Keratinocyte (primary cell): ENCODE measurements around the gene SSR3. TPM values are rescaled to one million over a fixed set of nuclear protein-coding genes. Genes with fewer than 3 reads are reported as not detected.

Source experiments
- DNase-seq: peaks from one replicate; pipeline ENCODE4 v3.0.0-alpha.2; 2011; ENCODE audit warnings: low read depth, missing footprints, low spot score
- FAIRE-seq: peaks from 2 replicates; lab custom pipeline; 2011; peaks lifted over from hg19 to GRCh38; lab: Jason Lieb, UNC
- H2AFZ ChIP-seq: 2 replicates; pipeline ENCODE4 v1.6.0; 2012; ENCODE audit warnings: low read length, control low read depth, inconsistent platforms; ENCODE audit not compliant: control insufficient read depth
- H3K27ac ChIP-seq: 2 replicates; pipeline ENCODE4 v1.5.1; 2011; ENCODE audit warnings: low read length; ENCODE audit not compliant: control insufficient read depth, insufficient read depth
- H3K27me3 ChIP-seq: 3 replicates; pipeline ENCODE4 v1.6.0; 2011; ENCODE audit warnings: low read length; ENCODE audit not compliant: control insufficient read depth, insufficient read depth; ENCODE audit errors: extremely low read depth
- H3K36me3 ChIP-seq, 2 experiments: 2 replicates in 1 of 2; 3 replicates in 1 of 2; pipeline ENCODE4 v1.5.1; 2011; ENCODE audit warnings: low read length in 2 of 2, mild to moderate bottlenecking in 1 of 2; ENCODE audit not compliant: control insufficient read depth in 2 of 2, insufficient read depth in 2 of 2; ENCODE audit errors: extremely low read depth in 1 of 2
- H3K4me1 ChIP-seq: 3 replicates; pipeline ENCODE4 v1.5.1; 2011; ENCODE audit warnings: low read length; ENCODE audit not compliant: control insufficient read depth, insufficient read depth; ENCODE audit errors: extremely low read depth
- H3K4me2 ChIP-seq: 3 replicates; pipeline ENCODE4 v1.6.0; 2011; ENCODE audit warnings: low read depth, low read length; ENCODE audit not compliant: control insufficient read depth, insufficient read depth; ENCODE audit errors: extremely low read depth
- H3K4me3 ChIP-seq, 3 experiments: fragments of 200-600 bp in 1 of 3; sonication (generic) in 1 of 3; 2 replicates in 2 of 3; 3 replicates in 1 of 3; pipeline ENCODE4 v1.5.1; 2011 to 2016; ENCODE audit warnings: low read length in 3 of 3, mild to moderate bottlenecking in 3 of 3, control low read depth in 2 of 3, inconsistent platforms in 1 of 3, low read depth in 1 of 3, mixed read lengths in 1 of 3, mixed run types in 1 of 3, moderate library complexity in 1 of 3; ENCODE audit not compliant: control insufficient read depth in 2 of 3, insufficient read depth in 2 of 3; ENCODE audit errors: extremely low read depth in 1 of 3
- H3K79me2 ChIP-seq: 2 replicates; pipeline ENCODE4 v1.6.0; 2012; ENCODE audit warnings: low read length; ENCODE audit not compliant: control insufficient read depth, insufficient read depth
- H3K9ac ChIP-seq: 3 replicates; pipeline ENCODE4 v1.6.0; 2011; ENCODE audit warnings: low read length; ENCODE audit not compliant: control insufficient read depth, insufficient read depth; ENCODE audit errors: extremely low read depth
- H3K9me1 ChIP-seq: 3 replicates; pipeline ENCODE4 v1.6.0; 2011; ENCODE audit warnings: low read length; ENCODE audit not compliant: control insufficient read depth, insufficient read depth; ENCODE audit errors: extremely low read depth
- H3K9me3 ChIP-seq: 2 replicates; pipeline ENCODE4 v1.5.1; 2012; ENCODE audit warnings: low read depth, low read length; ENCODE audit not compliant: control insufficient read depth
- H4K20me1 ChIP-seq: 3 replicates; pipeline ENCODE4 v1.6.0; 2011; ENCODE audit warnings: low read length; ENCODE audit not compliant: control insufficient read depth, insufficient read depth; ENCODE audit errors: extremely low read depth
- EZH2 ChIP-seq: IDR thresholded peaks from one replicate; pipeline ENCODE4 v1.6.1; 2012; ENCODE audit warnings: inconsistent platforms, mild to moderate bottlenecking, low read length, moderate library complexity
- dilution Hi-C: fragments of 300-500 bp; cut with MboI; formaldehyde crosslinking; loops from one replicate; pipeline ENCODE4 v1.7.0; 2020; ENCODE audit warnings: low sequenced_read_pairs; ENCODE audit not compliant: extremely low pct_ligation_motif_present
- polyA plus RNA-seq, 5 experiments: library from polyadenylated mRNA; depleted of rRNA in 3 of 5; stranded (reverse) in 3 of 5; stranded (forward) in 1 of 5; unstranded in 1 of 5; fragments of >200 nt; gene quantifications; 1 replicate in 1 of 5; 2 replicates in 3 of 5; 3 replicates in 1 of 5; pipeline versions ENCODE4 v1.2.1 to v1.2.3, GENCODE V29; 2011 to 2012; ENCODE audit warnings: missing spikeins in 2 of 5, low read depth in 1 of 5, low replicate concordance in 1 of 5
- TF ChIP-seq, protein P1 (sequence below), 3 experiments: IDR thresholded peaks in 1 of 3; conservative IDR thresholded peaks in 1 of 3; optimal IDR thresholded peaks in 1 of 3; 2 replicates in 2 of 3; 3 replicates in 1 of 3; pipeline versions ENCODE3 to v1.5.1; 2011; ENCODE audit warnings: low read length in 3 of 3, mild to moderate bottlenecking in 3 of 3, moderate library complexity in 2 of 3, control low read depth in 1 of 3, inconsistent platforms in 1 of 3; ENCODE audit not compliant: insufficient read depth in 2 of 3; ENCODE audit errors: extremely low read depth in 1 of 3

Gene SSR3
- polyA plus RNA-seq, 1 donor (not counting 4 experiments of a cell fraction or from before 2014, with no cell fraction given), result 378 TPM

DNA sequence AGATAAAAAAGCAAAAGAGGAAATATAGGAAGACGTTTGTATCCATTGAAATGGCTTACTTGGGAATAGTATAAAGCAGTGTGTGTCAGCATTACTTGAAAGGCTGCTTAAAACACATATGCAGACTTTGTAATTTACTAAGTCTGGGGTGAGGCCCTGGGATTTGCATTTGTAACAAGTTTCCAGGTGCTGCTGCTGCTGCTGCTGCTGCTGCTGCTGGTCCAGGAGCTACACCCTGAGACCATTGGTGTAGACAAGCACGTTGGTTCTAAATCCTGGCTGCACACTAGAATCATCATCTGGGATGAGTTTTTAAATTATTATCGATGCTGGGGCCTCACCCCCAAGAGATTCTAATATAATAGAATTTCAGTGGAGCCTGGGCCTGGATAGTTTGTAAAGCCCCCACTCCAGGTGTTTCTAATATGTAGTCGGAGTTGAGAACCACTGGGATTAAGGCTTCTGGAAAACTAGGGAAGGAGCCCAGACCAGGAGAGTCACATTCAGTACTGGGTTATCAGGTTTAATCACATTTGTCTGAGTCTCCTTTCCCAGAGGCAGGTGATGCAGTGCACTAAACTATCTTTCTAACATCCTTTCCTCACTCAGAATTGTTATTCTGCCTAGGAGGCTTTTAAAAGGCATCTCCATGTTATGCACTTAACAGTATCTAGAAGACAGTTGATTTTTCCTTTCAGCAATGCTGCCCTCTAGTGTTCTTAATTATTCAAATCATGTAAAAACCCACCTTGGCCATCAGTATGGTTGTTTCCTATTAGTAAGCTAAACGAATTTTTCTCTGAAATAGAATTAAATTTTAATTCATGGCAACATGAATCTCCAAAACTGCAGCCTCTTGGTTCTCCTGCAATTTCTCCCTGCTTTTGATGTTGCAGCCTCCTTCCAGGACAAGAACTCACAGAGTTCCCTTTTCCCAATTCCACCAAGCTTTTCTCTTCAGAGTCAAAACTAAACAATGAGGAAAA, 45.4 kb downstream of the SSR3 start:
- Histone ChIP-seq H3K4me3 (no peak overlapping the region), H3K9me3 (no peaks in the 10 kb centered on the region), H3K9me1 (no peaks in the 10 kb centered on the region), H2AFZ (no peak overlapping the region), H3K79me2 (no peaks in the 10 kb centered on the region), H4K20me1 (no peaks in the 10 kb centered on the region), H3K4me1 (no peaks in the 10 kb centered on the region), H3K27me3 (no peaks in the 10 kb centered on the region), H3K4me2 (no peak overlapping the region), H3K27ac (no peak overlapping the region), H3K36me3 (no peaks in the 10 kb centered on the region), H3K9ac (no peak overlapping the region)
- DNase-seq (no peak), FAIRE-seq (no peak)
- dilution Hi-C loops, result loop anchor here (25.0 kb wide), 2 partner anchors 347 to 497 kb away; no protein-coding TSS in a partner anchor
- no peak for TF ChIP-seq EZH2
- TF ChIP-seq, protein P1, sequence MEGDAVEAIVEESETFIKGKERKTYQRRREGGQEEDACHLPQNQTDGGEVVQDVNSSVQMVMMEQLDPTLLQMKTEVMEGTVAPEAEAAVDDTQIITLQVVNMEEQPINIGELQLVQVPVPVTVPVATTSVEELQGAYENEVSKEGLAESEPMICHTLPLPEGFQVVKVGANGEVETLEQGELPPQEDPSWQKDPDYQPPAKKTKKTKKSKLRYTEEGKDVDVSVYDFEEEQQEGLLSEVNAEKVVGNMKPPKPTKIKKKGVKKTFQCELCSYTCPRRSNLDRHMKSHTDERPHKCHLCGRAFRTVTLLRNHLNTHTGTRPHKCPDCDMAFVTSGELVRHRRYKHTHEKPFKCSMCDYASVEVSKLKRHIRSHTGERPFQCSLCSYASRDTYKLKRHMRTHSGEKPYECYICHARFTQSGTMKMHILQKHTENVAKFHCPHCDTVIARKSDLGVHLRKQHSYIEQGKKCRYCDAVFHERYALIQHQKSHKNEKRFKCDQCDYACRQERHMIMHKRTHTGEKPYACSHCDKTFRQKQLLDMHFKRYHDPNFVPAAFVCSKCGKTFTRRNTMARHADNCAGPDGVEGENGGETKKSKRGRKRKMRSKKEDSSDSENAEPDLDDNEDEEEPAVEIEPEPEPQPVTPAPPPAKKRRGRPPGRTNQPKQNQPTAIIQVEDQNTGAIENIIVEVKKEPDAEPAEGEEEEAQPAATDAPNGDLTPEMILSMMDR (optimal IDR thresholded peaks at IDR 0.05 in 1 of 3, IDR thresholded peaks at IDR 0.05 in 1 of 3, conservative IDR thresholded peaks at IDR 0.05 in 1 of 3; ENCODE audit: extremely low read depth in 1 of 3, insufficient read depth in 2 of 3, low read length in 3 of 3), result peak in 2 of 3 experiments; percentile 31 to 39

DNA sequence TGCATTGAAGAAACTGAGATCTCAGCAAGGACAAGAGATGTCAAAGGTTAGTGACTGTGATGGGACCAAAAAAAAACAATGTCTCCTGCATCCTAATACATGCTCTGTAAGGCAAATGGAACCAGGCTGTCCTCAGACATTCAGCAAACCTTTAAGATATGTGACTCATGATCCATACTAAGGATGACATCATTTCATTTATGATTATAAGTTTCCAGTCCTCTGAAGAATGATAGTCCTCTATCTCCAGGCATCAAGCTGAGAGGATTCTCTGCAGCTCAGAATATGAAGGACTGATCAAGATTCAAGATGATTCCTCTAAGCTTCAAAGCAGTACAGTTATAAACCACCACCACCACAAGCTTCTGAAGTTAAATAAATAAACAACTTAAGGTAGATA, 47.6 kb downstream of the SSR3 start:
- Histone ChIP-seq H3K4me1 (no peaks in the 10 kb centered on the region), H3K36me3 (no peaks in the 10 kb centered on the region), H3K4me3 (no peak overlapping the region), H3K27ac (no peak overlapping the region), H3K9ac (no peak overlapping the region), H3K27me3 (no peaks in the 10 kb centered on the region), H3K9me3 (no peaks in the 10 kb centered on the region), H3K79me2 (no peaks in the 10 kb centered on the region), H3K9me1 (no peaks in the 10 kb centered on the region), H4K20me1 (no peaks in the 10 kb centered on the region), H2AFZ (no peak overlapping the region), H3K4me2 (no peak overlapping the region)
- TF ChIP-seq, protein P1 (optimal IDR thresholded peaks at IDR 0.05 in 1 of 3, IDR thresholded peaks at IDR 0.05 in 1 of 3, conservative IDR thresholded peaks at IDR 0.05 in 1 of 3; ENCODE audit: extremely low read depth in 1 of 3, insufficient read depth in 2 of 3, low read length in 3 of 3), result no peak
- no peak for TF ChIP-seq EZH2
- FAIRE-seq (peak; percentile 43), DNase-seq (no peak)
- dilution Hi-C loops, result loop anchor here (25.0 kb wide), 2 partner anchors 345 to 495 kb away; no protein-coding TSS in a partner anchor
